Measurements from ENCODE around the gene CTNNAL1. TPM values are rescaled to one million over a fixed set of nuclear protein-coding genes. Genes with fewer than 3 reads are reported as not detected.

The CTNNAL1 gene
- total and polyA plus RNA-seq, 9 of the 15 experiments (the other 6 are each of a cell fraction or from before 2014, with no cell fraction given): 23.2 to 78.0 (median 46.7) TPM

DNA sequence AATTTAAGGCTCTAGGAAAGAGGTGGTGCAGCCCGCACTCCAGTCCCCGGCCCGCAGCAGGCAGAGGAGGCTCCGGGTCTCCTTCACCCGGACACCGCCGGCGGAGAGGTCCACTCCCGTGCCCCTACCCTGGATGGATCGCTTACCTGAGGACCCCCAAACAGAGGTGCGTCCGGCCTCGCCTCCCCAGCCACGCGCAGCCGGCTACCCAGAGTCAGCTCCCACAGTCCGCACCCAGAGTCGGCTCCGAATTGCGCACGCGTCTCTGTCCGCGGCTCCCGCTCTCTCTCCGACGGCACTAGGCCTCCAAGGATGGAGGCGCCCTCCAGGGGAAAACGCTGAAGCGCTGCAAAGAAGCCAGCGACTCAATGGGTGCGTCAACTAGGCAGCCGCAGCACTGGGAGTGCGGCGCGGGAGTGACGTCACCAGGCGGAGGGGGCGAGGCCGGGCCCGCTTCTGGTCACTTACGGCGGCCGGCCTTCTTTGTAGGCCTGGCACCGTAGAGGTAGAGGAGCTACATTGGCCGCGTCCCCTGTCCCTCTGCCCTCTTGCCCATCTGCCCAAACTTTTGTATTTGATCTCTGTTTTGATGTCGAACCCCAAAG is 79.5 kb downstream of the CTNNAL1 start, which contains the start of gene ELP1 (continued):
- TF ChIP-seq, protein P1, sequence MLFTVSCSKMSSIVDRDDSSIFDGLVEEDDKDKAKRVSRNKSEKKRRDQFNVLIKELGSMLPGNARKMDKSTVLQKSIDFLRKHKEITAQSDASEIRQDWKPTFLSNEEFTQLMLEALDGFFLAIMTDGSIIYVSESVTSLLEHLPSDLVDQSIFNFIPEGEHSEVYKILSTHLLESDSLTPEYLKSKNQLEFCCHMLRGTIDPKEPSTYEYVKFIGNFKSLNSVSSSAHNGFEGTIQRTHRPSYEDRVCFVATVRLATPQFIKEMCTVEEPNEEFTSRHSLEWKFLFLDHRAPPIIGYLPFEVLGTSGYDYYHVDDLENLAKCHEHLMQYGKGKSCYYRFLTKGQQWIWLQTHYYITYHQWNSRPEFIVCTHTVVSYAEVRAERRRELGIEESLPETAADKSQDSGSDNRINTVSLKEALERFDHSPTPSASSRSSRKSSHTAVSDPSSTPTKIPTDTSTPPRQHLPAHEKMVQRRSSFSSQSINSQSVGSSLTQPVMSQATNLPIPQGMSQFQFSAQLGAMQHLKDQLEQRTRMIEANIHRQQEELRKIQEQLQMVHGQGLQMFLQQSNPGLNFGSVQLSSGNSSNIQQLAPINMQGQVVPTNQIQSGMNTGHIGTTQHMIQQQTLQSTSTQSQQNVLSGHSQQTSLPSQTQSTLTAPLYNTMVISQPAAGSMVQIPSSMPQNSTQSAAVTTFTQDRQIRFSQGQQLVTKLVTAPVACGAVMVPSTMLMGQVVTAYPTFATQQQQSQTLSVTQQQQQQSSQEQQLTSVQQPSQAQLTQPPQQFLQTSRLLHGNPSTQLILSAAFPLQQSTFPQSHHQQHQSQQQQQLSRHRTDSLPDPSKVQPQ (CRISPR knock-in tag; IDR thresholded peaks at IDR 0.05; ENCODE audit: borderline replicate concordance): no peak
- no peak for TF ChIP-seq ZNF785 (CRISPR knock-in tag; IDR thresholded peaks at IDR 0.05)
- TF ChIP-seq, protein P2, sequence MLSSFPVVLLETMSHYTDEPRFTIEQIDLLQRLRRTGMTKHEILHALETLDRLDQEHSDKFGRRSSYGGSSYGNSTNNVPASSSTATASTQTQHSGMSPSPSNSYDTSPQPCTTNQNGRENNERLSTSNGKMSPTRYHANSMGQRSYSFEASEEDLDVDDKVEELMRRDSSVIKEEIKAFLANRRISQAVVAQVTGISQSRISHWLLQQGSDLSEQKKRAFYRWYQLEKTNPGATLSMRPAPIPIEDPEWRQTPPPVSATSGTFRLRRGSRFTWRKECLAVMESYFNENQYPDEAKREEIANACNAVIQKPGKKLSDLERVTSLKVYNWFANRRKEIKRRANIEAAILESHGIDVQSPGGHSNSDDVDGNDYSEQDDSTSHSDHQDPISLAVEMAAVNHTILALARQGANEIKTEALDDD (IDR thresholded peaks at IDR 0.05): 0 out of 2 replicates have a peak, but pooled peaks have one; percentile 24
- TF ChIP-seq DNMT1 (IDR thresholded peaks at IDR 0.05): no peak
- TF ChIP-seq PHF8 (IDR thresholded peaks at IDR 0.05; ENCODE audit: borderline replicate concordance, low read length): peak; percentile 89
- no peak for TF ChIP-seq ZNF140 (CRISPR knock-in tag; IDR thresholded peaks at IDR 0.05)
- TF ChIP-seq, protein P3, sequence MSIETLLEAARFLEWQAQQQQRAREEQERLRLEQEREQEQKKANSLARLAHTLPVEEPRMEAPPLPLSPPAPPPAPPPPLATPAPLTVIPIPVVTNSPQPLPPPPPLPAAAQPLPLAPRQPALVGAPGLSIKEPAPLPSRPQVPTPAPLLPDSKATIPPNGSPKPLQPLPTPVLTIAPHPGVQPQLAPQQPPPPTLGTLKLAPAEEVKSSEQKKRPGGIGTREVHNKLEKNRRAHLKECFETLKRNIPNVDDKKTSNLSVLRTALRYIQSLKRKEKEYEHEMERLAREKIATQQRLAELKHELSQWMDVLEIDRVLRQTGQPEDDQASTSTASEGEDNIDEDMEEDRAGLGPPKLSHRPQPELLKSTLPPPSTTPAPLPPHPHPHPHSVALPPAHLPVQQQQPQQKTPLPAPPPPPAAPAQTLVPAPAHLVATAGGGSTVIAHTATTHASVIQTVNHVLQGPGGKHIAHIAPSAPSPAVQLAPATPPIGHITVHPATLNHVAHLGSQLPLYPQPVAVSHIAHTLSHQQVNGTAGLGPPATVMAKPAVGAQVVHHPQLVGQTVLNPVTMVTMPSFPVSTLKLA (conservative IDR thresholded peaks at IDR 0.05): peak; percentile 76 to 85
- TF ChIP-seq, protein P4, sequence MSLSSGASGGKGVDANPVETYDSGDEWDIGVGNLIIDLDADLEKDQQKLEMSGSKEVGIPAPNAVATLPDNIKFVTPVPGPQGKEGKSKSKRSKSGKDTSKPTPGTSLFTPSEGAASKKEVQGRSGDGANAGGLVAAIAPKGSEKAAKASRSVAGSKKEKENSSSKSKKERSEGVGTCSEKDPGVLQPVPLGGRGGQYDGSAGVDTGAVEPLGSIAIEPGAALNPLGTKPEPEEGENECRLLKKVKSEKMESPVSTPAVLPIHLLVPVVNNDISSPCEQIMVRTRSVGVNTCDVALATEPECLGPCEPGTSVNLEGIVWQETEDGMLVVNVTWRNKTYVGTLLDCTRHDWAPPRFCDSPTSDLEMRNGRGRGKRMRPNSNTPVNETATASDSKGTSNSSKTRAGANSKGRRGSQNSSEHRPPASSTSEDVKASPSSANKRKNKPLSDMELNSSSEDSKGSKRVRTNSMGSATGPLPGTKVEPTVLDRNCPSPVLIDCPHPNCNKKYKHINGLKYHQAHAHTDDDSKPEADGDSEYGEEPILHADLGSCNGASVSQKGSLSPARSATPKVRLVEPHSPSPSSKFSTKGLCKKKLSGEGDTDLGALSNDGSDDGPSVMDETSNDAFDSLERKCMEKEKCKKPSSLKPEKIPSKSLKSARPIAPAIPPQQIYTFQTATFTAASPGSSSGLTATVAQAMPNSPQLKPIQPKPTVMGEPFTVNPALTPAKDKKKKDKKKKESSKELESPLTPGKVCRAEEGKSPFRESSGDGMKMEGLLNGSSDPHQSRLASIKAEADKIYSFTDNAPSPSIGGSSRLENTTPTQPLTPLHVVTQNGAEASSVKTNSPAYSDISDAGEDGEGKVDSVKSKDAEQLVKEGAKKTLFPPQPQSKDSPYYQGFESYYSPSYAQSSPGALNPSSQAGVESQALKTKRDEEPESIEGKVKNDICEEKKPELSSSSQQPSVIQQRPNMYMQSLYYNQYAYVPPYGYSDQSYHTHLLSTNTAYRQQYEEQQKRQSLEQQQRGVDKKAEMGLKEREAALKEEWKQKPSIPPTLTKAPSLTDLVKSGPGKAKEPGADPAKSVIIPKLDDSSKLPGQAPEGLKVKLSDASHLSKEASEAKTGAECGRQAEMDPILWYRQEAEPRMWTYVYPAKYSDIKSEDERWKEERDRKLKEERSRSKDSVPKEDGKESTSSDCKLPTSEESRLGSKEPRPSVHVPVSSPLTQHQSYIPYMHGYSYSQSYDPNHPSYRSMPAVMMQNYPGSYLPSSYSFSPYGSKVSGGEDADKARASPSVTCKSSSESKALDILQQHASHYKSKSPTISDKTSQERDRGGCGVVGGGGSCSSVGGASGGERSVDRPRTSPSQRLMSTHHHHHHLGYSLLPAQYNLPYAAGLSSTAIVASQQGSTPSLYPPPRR (CRISPR knock-in tag; IDR thresholded peaks at IDR 0.05; ENCODE audit: borderline replicate concordance): no peak; the same call in 1 of the 2 replicates
- TF ChIP-seq, protein P5, sequence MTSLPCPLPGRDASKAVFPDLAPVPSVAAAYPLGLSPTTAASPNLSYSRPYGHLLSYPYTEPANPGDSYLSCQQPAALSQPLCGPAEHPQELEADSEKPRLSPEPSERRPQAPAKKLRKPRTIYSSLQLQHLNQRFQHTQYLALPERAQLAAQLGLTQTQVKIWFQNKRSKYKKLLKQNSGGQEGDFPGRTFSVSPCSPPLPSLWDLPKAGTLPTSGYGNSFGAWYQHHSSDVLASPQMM (CRISPR knock-in tag; IDR thresholded peaks at IDR 0.05): no peak
- TF ChIP-seq LCOR (CRISPR knock-in tag; IDR thresholded peaks at IDR 0.05): peak; percentile 74
- 0 out of 2 replicates have a peak, but pooled peaks have one; percentile 28 for TF ChIP-seq NR2C2 (CRISPR knock-in tag; IDR thresholded peaks at IDR 0.05)
- TF ChIP-seq NR2C2 (tag; IDR thresholded peaks at IDR 0.05): no peak
- TF ChIP-seq CCNT2 (IDR thresholded peaks at IDR 0.05; ENCODE audit: borderline replicate concordance, extremely low read depth, insufficient read length, low read depth, low read length): peak; percentile 33
- TF ChIP-seq HDAC1 (IDR thresholded peaks at IDR 0.05): peak in 1 of 2 experiments; percentile 64; a peak in 2 of 4 replicates
- peak; percentile 89 for TF ChIP-seq RBBP5 (IDR thresholded peaks at IDR 0.05; ENCODE audit: borderline replicate concordance, insufficient read depth, low read length, poor library complexity, severe bottlenecking)
- no peak for TF ChIP-seq THRAP3 (IDR thresholded peaks at IDR 0.05; ENCODE audit: borderline replicate concordance)
